ENCODE results near the gene PTPRC. TPM values are rescaled to one million over a fixed set of nuclear protein-coding genes. Genes with fewer than 3 reads are reported as not detected.

The PTPRC gene
- total RNA-seq, 2 experiments from 2014 or later: 177 to 241 TPM

GRCh38 chr1:198754670-198755069, 115.8 kb downstream of the PTPRC start:
- no peak for DNase-seq (ENCODE audit: low spot score)
- H3K4me2 ChIP-seq (ENCODE audit: low read length): no peak overlapping the region
- H4K20me1 ChIP-seq (ENCODE audit: insufficient read depth, low read length): no peaks in the 10 kb centered on the region
- peaks cover 75% of the 10 kb centered on the region for H3K36me3 ChIP-seq (ENCODE audit: insufficient read depth, low read length)
- H2AFZ ChIP-seq (ENCODE audit: low read length): no peak overlapping the region
- H3K9me3 ChIP-seq (ENCODE audit: low read length): no peaks in the 10 kb centered on the region
- H3K9me2 ChIP-seq (ENCODE audit: insufficient read depth, low read length): no peaks in the 10 kb centered on the region
- no peaks in the 10 kb centered on the region for H3K4me1 ChIP-seq (ENCODE audit: insufficient read depth, low read length, poor library complexity, severe bottlenecking)
- no peak overlapping the region for H3K27ac ChIP-seq (ENCODE audit: low read depth, low read length, poor library complexity, severe bottlenecking)
- POLR2A ChIA-PET: interaction anchor here (0.7 to 1.7 kb wide), 2 partner anchors 9 to 368 kb away, joined by 3 to 7 read pairs; no protein-coding TSS in a partner anchor
- intact Hi-C loops (cut with micrococcal nuclease; ENCODE audit: unreplicated experiment): no loop called here
- no peak overlapping the region for H3K4me3 ChIP-seq (ENCODE audit: low read depth, low read length, poor library complexity, severe bottlenecking)
- TF ChIP-seq, protein P1, sequence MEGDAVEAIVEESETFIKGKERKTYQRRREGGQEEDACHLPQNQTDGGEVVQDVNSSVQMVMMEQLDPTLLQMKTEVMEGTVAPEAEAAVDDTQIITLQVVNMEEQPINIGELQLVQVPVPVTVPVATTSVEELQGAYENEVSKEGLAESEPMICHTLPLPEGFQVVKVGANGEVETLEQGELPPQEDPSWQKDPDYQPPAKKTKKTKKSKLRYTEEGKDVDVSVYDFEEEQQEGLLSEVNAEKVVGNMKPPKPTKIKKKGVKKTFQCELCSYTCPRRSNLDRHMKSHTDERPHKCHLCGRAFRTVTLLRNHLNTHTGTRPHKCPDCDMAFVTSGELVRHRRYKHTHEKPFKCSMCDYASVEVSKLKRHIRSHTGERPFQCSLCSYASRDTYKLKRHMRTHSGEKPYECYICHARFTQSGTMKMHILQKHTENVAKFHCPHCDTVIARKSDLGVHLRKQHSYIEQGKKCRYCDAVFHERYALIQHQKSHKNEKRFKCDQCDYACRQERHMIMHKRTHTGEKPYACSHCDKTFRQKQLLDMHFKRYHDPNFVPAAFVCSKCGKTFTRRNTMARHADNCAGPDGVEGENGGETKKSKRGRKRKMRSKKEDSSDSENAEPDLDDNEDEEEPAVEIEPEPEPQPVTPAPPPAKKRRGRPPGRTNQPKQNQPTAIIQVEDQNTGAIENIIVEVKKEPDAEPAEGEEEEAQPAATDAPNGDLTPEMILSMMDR (conservative IDR thresholded peaks at IDR 0.05; ENCODE audit: low read length): no peak
- no peak for TF ChIP-seq EZH2phosphoT487 (IDR thresholded peaks at IDR 0.05; ENCODE audit: borderline replicate concordance, low read depth, low read length)
- CTCF ChIA-PET (ENCODE audit: unreplicated experiment): no interaction called here
- no peaks in the 10 kb centered on the region for H3K79me2 ChIP-seq (ENCODE audit: insufficient read depth, low read depth, low read length)
- BruUV-seq (replicated peaks): no TSS peak

- H3K36me3 ChIP-seq (ENCODE audit: insufficient read depth, low read length): peaks cover 65% of the 10 kb centered on the region
- no peaks in the 10 kb centered on the region for H3K79me2 ChIP-seq (ENCODE audit: insufficient read depth, low read depth, low read length)
- no peaks in the 10 kb centered on the region for H3K4me1 ChIP-seq (ENCODE audit: insufficient read depth, low read length, poor library complexity, severe bottlenecking)
- no peaks in the 10 kb centered on the region for H4K20me1 ChIP-seq (ENCODE audit: insufficient read depth, low read length)
- ChIA-PET POLR2A (interaction anchor here (1.0 to 5.9 kb wide), 2 partner anchors 8 to 334 kb away, joined by 3 to 35 read pairs; no protein-coding TSS in a partner anchor), CTCF (ENCODE audit: unreplicated experiment) (no interaction called here)
- no peak for DNase-seq (ENCODE audit: low spot score)
- H3K27ac ChIP-seq (ENCODE audit: low read depth, low read length, poor library complexity, severe bottlenecking): no peak overlapping the region
- H3K4me3 ChIP-seq (ENCODE audit: low read depth, low read length, poor library complexity, severe bottlenecking): no peak overlapping the region
- H3K9me2 ChIP-seq (ENCODE audit: insufficient read depth, low read length): no peaks in the 10 kb centered on the region
- intact Hi-C loops (cut with micrococcal nuclease; ENCODE audit: unreplicated experiment): loop anchor here (1.0 kb wide), 1 partner anchor 14 kb away; no protein-coding TSS in a partner anchor
- no peaks in the 10 kb centered on the region for H3K9me3 ChIP-seq (ENCODE audit: low read length)
- H3K4me2 ChIP-seq (ENCODE audit: low read length): no peak overlapping the region
- BruUV-seq (replicated peaks): no TSS peak
- no peak for TF ChIP-seq EZH2phosphoT487 (IDR thresholded peaks at IDR 0.05; ENCODE audit: borderline replicate concordance, low read depth, low read length)
- TF ChIP-seq, protein P1 (conservative IDR thresholded peaks at IDR 0.05; ENCODE audit: low read length): no peak
- H2AFZ ChIP-seq (ENCODE audit: low read length): no peak overlapping the region
These were observed 116.9 kb downstream of the PTPRC start for GRCh38 chr1:198755715-198756114.

- H2AFZ ChIP-seq (ENCODE audit: low read length): no peak overlapping the region
- no peaks in the 10 kb centered on the region for H3K79me2 ChIP-seq (ENCODE audit: insufficient read depth, low read depth, low read length)
- H4K20me1 ChIP-seq (ENCODE audit: insufficient read depth, low read length): no peaks in the 10 kb centered on the region
- DNase-seq (ENCODE audit: low spot score): no peak
- no peak overlapping the region for H3K4me2 ChIP-seq (ENCODE audit: low read length)
- no peaks in the 10 kb centered on the region for H3K9me3 ChIP-seq (ENCODE audit: low read length)
- BruUV-seq (replicated peaks): no TSS peak
- ChIA-PET POLR2A (interaction anchor here (0.7 to 5.9 kb wide), 4 partner anchors 9 to 335 kb away, joined by 3 to 35 read pairs (median 3); no protein-coding TSS in a partner anchor), CTCF (ENCODE audit: unreplicated experiment) (no interaction called here)
- intact Hi-C loops (cut with micrococcal nuclease; ENCODE audit: unreplicated experiment): loop anchor here (1.0 kb wide), 1 partner anchor 15 kb away; no protein-coding TSS in a partner anchor
- H3K4me1 ChIP-seq (ENCODE audit: insufficient read depth, low read length, poor library complexity, severe bottlenecking): no peaks in the 10 kb centered on the region
- H3K27ac ChIP-seq (ENCODE audit: low read depth, low read length, poor library complexity, severe bottlenecking): no peak overlapping the region
- H3K36me3 ChIP-seq (ENCODE audit: insufficient read depth, low read length): peaks cover 58% of the 10 kb centered on the region
- no peaks in the 10 kb centered on the region for H3K9me2 ChIP-seq (ENCODE audit: insufficient read depth, low read length)
- TF ChIP-seq, protein P1 (conservative IDR thresholded peaks at IDR 0.05; ENCODE audit: low read length): peak; percentile 45; the same call in 1 of the 2 replicates
- TF ChIP-seq EZH2phosphoT487 (IDR thresholded peaks at IDR 0.05; ENCODE audit: borderline replicate concordance, low read depth, low read length): no peak
- H3K4me3 ChIP-seq (ENCODE audit: low read depth, low read length, poor library complexity, severe bottlenecking): no peak overlapping the region
These were observed 117.6 kb downstream of the PTPRC start for GRCh38 chr1:198756470-198756869.

Data from OCI-LY7 (cell line).